ENCODE data around the gene MRPL49. TPM values are rescaled to one million over a fixed set of nuclear protein-coding genes. Genes with fewer than 3 reads are reported as not detected.

MRPL49 gene
- total and polyA plus RNA-seq, 2 of the 8 experiments (the other 6 are each of a cell fraction or from before 2014, with no cell fraction given) = 54.0 to 84.8 TPM

GRCh38 chr11:65112546-65113360, 9.4 kb upstream of the MRPL49 start (continued):
- TF ChIP-seq KDM4A (IDR thresholded peaks at IDR 0.05; ENCODE audit: low read depth, low read length, severe bottlenecking) (no peak), TAF1 (IDR thresholded peaks at IDR 0.05; ENCODE audit: low read depth, low read length) (0 out of 2 replicates have a peak, but pooled peaks have one; percentile 42), ATF3 (IDR thresholded peaks at IDR 0.05; ENCODE audit: insufficient read depth, low read depth, low read length) (no peak), YY1 (IDR thresholded peaks at IDR 0.05; ENCODE audit: low read depth, low read length) (no peak), CHD2 (IDR thresholded peaks at IDR 0.05; ENCODE audit: low read length) (no peak), BACH1 (IDR thresholded peaks at IDR 0.05; ENCODE audit: low read length) (peak; percentile 96), RBBP5 (IDR thresholded peaks at IDR 0.05; ENCODE audit: borderline replicate concordance, low read depth, low read length) (no peak), POLR2AphosphoS5 (IDR thresholded peaks at IDR 0.05; ENCODE audit: low read depth, low read length) (peak; percentile 24; the same call in 1 of the 2 replicates), CHD1 (IDR thresholded peaks at IDR 0.05; ENCODE audit: low read depth, low read length) (no peak), SIN3A (conservative IDR thresholded peaks at IDR 0.05 in 1 of 2, IDR thresholded peaks at IDR 0.05 in 1 of 2; ENCODE audit: low read depth in 1 of 2, low read length in 2 of 2) (peak; percentile 75 to 90; a peak in 2 of 4 replicates), SP4 (IDR thresholded peaks at IDR 0.05; ENCODE audit: low read length) (0 out of 2 replicates have a peak, but pooled peaks have one; percentile 49), RAD21 (IDR thresholded peaks at IDR 0.05 in 1 of 2, conservative IDR thresholded peaks at IDR 0.05 in 1 of 2; ENCODE audit: low read depth in 2 of 2, low read length in 2 of 2) (peak in 1 of 2 experiments; percentile 18; a peak in 1 of 4 replicates)

Measured in H1 (cell line).